ENCODE results near the gene SPPL2B. TPM values are rescaled to one million over a fixed set of nuclear protein-coding genes. Genes with fewer than 3 reads are reported as not detected.

The SPPL2B gene
- total RNA-seq, 1 donor from 2014 or later, result 202 TPM

DNA sequence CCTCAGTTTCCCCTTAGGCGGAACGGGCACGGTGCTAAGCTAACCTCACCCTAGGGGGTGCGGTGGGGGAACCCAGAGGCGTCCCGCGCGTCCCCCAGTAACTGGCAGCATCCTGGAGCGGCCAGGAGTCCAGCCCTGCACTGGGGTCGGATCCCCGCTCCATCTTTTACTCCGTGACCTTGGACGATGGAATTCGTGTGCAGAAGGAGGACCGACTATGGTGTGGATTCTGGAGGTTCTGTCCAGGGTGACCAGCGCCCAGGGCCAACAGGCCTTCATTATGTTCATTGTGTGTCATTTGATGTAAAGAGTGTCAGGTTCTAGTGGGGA is 630 bp downstream of the SPPL2B start:
- Mint-ChIP-seq H3K27ac (peak overlapping the region; percentile 93), H3K36me3 (peaks cover 10% of the 10 kb centered on the region), H3K27me3 (ENCODE audit: low read depth) (no peaks in the 10 kb centered on the region), H3K4me3 (peak overlapping the region; percentile 97), H3K4me1 (peaks cover 61% of the 10 kb centered on the region), H3K9me3 (no peaks in the 10 kb centered on the region)
- no peak for DNase-seq (ENCODE audit: low spot score in 2 of 2, unreplicated experiment in 2 of 2)
- TF ChIP-seq, protein P1, sequence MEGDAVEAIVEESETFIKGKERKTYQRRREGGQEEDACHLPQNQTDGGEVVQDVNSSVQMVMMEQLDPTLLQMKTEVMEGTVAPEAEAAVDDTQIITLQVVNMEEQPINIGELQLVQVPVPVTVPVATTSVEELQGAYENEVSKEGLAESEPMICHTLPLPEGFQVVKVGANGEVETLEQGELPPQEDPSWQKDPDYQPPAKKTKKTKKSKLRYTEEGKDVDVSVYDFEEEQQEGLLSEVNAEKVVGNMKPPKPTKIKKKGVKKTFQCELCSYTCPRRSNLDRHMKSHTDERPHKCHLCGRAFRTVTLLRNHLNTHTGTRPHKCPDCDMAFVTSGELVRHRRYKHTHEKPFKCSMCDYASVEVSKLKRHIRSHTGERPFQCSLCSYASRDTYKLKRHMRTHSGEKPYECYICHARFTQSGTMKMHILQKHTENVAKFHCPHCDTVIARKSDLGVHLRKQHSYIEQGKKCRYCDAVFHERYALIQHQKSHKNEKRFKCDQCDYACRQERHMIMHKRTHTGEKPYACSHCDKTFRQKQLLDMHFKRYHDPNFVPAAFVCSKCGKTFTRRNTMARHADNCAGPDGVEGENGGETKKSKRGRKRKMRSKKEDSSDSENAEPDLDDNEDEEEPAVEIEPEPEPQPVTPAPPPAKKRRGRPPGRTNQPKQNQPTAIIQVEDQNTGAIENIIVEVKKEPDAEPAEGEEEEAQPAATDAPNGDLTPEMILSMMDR (IDR thresholded peaks at IDR 0.05; ENCODE audit: unreplicated experiment), result no peak

DNA sequence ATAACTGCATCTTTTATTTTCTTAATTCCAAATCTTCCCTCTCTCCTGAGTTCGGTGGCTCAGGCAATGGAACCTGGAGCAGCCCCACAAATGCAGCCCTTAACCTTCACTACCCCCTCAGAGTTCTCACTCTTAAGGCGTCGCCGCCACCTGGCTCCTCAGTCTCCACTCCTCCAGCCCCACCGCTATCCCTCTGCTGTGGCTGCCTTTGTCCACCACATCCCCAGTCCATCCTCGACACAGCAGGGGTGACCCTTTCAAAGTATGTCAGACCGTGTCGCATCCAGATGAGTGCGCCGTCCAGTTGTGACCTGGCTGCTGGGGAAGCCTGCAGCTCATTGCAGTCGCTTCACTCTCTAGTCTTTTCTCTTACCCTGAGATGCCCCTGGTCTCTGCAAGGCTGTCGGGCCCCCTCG is 1.0 kb downstream of the SPPL2B start:
- Mint-ChIP-seq H3K27me3 (ENCODE audit: low read depth) (no peaks in the 10 kb centered on the region), H3K27ac (peak overlapping the region; percentile 93), H3K36me3 (peaks cover 8% of the 10 kb centered on the region), H3K4me3 (peak overlapping the region; percentile 97), H3K9me3 (no peaks in the 10 kb centered on the region), H3K4me1 (peaks cover 61% of the 10 kb centered on the region)
- no peak for DNase-seq (ENCODE audit: low spot score in 2 of 2, unreplicated experiment in 2 of 2)
- TF ChIP-seq, protein P1 (IDR thresholded peaks at IDR 0.05; ENCODE audit: unreplicated experiment), result no peak

DNA sequence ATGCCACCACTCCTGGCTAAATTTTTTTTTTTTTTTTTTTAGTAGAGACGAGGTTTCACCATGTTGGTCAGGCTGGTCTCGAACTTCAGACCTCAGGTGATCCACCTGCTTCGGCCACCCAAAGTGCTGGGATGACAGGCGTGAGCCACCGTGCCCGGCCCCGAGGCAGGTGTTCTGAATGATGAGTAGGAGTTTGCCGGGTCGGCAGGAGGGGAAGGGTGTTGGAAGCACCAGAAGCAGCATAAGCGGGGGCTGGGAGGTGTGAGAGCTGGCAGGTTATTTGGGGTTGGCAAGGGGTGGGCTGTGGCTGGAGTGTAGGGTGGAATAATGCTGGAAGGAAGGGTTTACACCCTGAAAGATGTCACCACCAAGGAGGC is 1.8 kb downstream of the SPPL2B start:
- Mint-ChIP-seq H3K27me3 (ENCODE audit: low read depth) (no peaks in the 10 kb centered on the region), H3K4me1 (peaks cover 61% of the 10 kb centered on the region), H3K4me3 (peak overlapping the region; percentile 97), H3K9me3 (no peaks in the 10 kb centered on the region), H3K36me3 (peaks cover 6% of the 10 kb centered on the region), H3K27ac (peak overlapping the region; percentile 86)
- no peak for DNase-seq (ENCODE audit: low spot score in 2 of 2, unreplicated experiment in 2 of 2)
- TF ChIP-seq, protein P1 (IDR thresholded peaks at IDR 0.05; ENCODE audit: unreplicated experiment), result no peak

DNA sequence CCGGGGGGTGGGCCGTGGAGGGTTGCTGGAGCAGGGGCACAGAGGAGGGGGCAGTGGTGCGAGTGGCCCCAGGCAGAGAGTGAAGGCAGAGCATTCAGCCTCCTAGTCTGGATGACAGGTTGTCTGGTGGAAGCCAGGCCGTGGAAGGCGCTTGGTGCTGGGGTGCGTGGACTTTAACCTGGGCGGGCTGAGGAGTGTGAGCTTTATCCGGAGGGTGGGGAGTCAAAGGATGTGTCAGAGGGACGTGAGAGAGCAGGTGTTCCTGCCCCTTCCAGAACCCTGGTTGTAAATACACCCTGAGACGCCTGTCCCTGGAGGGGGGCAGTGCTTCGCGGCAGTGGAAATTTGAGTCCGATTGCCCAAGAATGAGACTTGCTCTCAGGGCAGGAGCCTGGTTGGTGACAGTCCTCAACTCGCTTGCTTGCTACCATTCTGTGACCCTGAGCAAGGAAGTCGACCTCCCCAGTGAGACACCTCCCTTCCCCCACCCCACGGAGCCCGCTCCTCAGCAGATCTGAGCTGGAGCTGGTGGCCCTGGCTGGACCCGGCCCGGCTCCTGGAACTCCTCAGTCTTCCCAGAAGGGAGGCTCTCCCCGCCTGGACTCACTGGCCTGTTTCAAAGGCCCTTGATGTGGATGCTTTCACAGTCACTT is 2.3 kb downstream of the SPPL2B start:
- H3K4me3 Mint-ChIP-seq, result peak overlapping the region; percentile 97
- no peak for DNase-seq (ENCODE audit: low spot score in 2 of 2, unreplicated experiment in 2 of 2)
- H3K9me3 Mint-ChIP-seq, result no peaks in the 10 kb centered on the region
- no peaks in the 10 kb centered on the region for H3K27me3 Mint-ChIP-seq (ENCODE audit: low read depth)
- H3K27ac Mint-ChIP-seq, result peak overlapping the region; percentile 86
- H3K4me1 Mint-ChIP-seq, result peaks cover 62% of the 10 kb centered on the region
- H3K36me3 Mint-ChIP-seq, result peaks cover 6% of the 10 kb centered on the region
- TF ChIP-seq, protein P1 (IDR thresholded peaks at IDR 0.05; ENCODE audit: unreplicated experiment), result no peak

DNA sequence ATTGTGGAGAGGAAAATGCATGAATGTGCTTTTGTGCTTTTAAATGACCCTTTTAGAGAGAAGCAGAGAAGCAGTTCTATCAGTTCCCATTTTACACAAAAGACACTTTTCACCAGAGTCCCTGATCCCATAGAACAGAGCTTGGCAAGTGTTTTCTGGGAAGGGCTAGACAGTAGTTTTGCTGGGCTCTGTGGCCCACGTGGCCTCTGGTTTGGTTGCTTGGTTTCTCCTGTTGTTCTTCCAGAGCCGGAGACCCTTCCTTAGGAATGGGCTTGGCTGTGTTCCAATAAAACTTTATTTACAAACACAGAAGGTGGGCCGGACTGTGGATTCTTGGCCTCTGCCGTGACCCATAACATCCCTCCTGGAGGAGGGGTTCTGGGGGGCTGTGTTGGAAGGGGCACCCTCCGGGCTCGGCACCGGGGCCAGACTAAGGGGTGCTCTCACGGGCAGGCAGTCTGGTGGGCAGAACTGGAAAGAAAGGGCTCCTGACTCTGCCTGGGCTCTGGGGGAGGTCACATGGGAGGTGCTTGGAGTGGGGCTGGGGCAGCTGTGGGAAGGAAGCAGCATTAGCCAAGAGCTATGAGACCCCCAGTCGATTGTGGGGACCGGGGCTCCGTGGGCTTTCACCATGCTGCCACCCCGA is 3.2 kb downstream of the SPPL2B start:
- Mint-ChIP-seq H3K27ac (peak overlapping the region; percentile 86), H3K36me3 (peaks cover 4% of the 10 kb centered on the region), H3K4me3 (peak overlapping the region; percentile 97), H3K9me3 (no peaks in the 10 kb centered on the region), H3K4me1 (peaks cover 65% of the 10 kb centered on the region), H3K27me3 (ENCODE audit: low read depth) (no peaks in the 10 kb centered on the region)
- DNase-seq (ENCODE audit: low spot score in 2 of 2, unreplicated experiment in 2 of 2), result no peak
- TF ChIP-seq, protein P1 (IDR thresholded peaks at IDR 0.05; ENCODE audit: unreplicated experiment), result no peak

Measured in mesothelial cell of epicardium (in vitro differentiated cells).